Measurements from ENCODE around the gene ATAD3A. TPM values are rescaled to one million over a fixed set of nuclear protein-coding genes. Genes with fewer than 3 reads are reported as not detected.

The ATAD3A gene
- total and polyA plus RNA-seq, 9 of the 15 experiments (the other 6 are each of a cell fraction or from before 2014, with no cell fraction given), result 0.10 to 173 (median 36.7) TPM

GRCh38 chr1:1511533-1512285 lies at the start of gene ATAD3A (continued):
- TF ChIP-seq, protein P1, sequence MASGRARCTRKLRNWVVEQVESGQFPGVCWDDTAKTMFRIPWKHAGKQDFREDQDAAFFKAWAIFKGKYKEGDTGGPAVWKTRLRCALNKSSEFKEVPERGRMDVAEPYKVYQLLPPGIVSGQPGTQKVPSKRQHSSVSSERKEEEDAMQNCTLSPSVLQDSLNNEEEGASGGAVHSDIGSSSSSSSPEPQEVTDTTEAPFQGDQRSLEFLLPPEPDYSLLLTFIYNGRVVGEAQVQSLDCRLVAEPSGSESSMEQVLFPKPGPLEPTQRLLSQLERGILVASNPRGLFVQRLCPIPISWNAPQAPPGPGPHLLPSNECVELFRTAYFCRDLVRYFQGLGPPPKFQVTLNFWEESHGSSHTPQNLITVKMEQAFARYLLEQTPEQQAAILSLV (tag; IDR thresholded peaks at IDR 0.05), result no peak
- no peak for TF ChIP-seq SRSF7 (optimal IDR thresholded peaks at IDR 0.05; ENCODE audit: low read depth, low read length)
- peak; percentile 89 for TF ChIP-seq HDAC2 (IDR thresholded peaks at IDR 0.05)
- TF ChIP-seq NCOA6 (IDR thresholded peaks at IDR 0.05), result no peak
- TF ChIP-seq MAFF (IDR thresholded peaks at IDR 0.05; ENCODE audit: low read length), result no peak; the same call in 1 of the 2 replicates
- TF ChIP-seq ZFP1 (CRISPR knock-in tag; IDR thresholded peaks at IDR 0.05), result no peak
- TF ChIP-seq HCFC1 (IDR thresholded peaks at IDR 0.05; ENCODE audit: low read depth, low read length), result peak; percentile 88
- peak; percentile 100 for TF ChIP-seq MTA3 (IDR thresholded peaks at IDR 0.05; ENCODE audit: borderline replicate concordance)
- no peak; the same call in 1 of the 2 replicates for TF ChIP-seq FOXK1 (CRISPR knock-in tag; IDR thresholded peaks at IDR 0.05; ENCODE audit: borderline replicate concordance)
- no peak for TF ChIP-seq PTTG1 (tag; IDR thresholded peaks at IDR 0.05; ENCODE audit: low read depth)
- TF ChIP-seq, protein P2, sequence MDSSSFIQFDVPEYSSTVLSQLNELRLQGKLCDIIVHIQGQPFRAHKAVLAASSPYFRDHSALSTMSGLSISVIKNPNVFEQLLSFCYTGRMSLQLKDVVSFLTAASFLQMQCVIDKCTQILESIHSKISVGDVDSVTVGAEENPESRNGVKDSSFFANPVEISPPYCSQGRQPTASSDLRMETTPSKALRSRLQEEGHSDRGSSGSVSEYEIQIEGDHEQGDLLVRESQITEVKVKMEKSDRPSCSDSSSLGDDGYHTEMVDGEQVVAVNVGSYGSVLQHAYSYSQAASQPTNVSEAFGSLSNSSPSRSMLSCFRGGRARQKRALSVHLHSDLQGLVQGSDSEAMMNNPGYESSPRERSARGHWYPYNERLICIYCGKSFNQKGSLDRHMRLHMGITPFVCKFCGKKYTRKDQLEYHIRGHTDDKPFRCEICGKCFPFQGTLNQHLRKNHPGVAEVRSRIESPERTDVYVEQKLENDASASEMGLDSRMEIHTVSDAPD (CRISPR knock-in tag; IDR thresholded peaks at IDR 0.05), result no peak
- no peak; the same call in 1 of the 2 replicates for TF ChIP-seq FOXJ2 (tag; IDR thresholded peaks at IDR 0.05)
- TF ChIP-seq, protein P3, sequence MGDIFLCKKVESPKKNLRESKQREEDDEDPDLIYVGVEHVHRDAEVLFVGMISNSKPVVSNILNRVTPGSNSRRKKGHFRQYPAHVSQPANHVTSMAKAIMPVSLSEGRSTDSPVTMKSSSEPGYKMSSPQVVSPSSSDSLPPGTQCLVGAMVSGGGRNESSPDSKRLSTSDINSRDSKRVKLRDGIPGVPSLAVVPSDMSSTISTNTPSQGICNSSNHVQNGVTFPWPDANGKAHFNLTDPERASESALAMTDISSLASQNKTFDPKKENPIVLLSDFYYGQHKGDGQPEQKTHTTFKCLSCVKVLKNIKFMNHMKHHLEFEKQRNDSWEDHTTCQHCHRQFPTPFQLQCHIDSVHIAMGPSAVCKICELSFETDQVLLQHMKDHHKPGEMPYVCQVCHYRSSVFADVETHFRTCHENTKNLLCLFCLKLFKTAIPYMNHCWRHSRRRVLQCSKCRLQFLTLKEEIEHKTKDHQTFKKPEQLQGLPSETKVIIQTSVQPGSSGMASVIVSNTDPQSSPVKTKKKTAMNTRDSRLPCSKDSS (IDR thresholded peaks at IDR 0.05; ENCODE audit: low read depth, partially characterized antibody), result no peak
- TF ChIP-seq NFIX (CRISPR knock-in tag; IDR thresholded peaks at IDR 0.05; ENCODE audit: low read depth), result no peak
- TF ChIP-seq FOS (IDR thresholded peaks at IDR 0.05; ENCODE audit: extremely low read depth, insufficient read length), result peak; percentile 46
- no peak for TF ChIP-seq ZNF324 (CRISPR knock-in tag; IDR thresholded peaks at IDR 0.05)
- no peak for TF ChIP-seq ZNF696 (CRISPR knock-in tag; conservative IDR thresholded peaks at IDR 0.05)
- TF ChIP-seq RNF2 (IDR thresholded peaks at IDR 0.05), result peak; percentile 78
- no peak for TF ChIP-seq NFXL1 (CRISPR knock-in tag; IDR thresholded peaks at IDR 0.05)
- TF ChIP-seq PHB (CRISPR knock-in tag; IDR thresholded peaks at IDR 0.05), result no peak
- no peak for TF ChIP-seq HDGF (IDR thresholded peaks at IDR 0.05)
- TF ChIP-seq ZNF507 (tag; conservative IDR thresholded peaks at IDR 0.05), result no peak
- TF ChIP-seq ZC3H11A (IDR thresholded peaks at IDR 0.05; ENCODE audit: low read depth, low read length), result no peak; the same call in 1 of the 2 replicates
- TF ChIP-seq, protein P4, sequence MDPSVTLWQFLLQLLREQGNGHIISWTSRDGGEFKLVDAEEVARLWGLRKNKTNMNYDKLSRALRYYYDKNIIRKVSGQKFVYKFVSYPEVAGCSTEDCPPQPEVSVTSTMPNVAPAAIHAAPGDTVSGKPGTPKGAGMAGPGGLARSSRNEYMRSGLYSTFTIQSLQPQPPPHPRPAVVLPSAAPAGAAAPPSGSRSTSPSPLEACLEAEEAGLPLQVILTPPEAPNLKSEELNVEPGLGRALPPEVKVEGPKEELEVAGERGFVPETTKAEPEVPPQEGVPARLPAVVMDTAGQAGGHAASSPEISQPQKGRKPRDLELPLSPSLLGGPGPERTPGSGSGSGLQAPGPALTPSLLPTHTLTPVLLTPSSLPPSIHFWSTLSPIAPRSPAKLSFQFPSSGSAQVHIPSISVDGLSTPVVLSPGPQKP (CRISPR knock-in tag; IDR thresholded peaks at IDR 0.05), result no peak
- no peak for TF ChIP-seq EZH2 (IDR thresholded peaks at IDR 0.05; ENCODE audit: borderline replicate concordance, low read depth, low read length)
- no peak for TF ChIP-seq ZNF431 (CRISPR knock-in tag; IDR thresholded peaks at IDR 0.05)
- TF ChIP-seq KDM5B (IDR thresholded peaks at IDR 0.05; ENCODE audit: insufficient replicate concordance, low read depth, low read length), result peak; percentile 30

Data from K562 (cell line).